Measurements from ENCODE around the gene MRTFB. TPM values are rescaled to one million over a fixed set of nuclear protein-coding genes. Genes with fewer than 3 reads are reported as not detected.

Gene MRTFB
- total RNA-seq, 1 donor, result 11.6 TPM

DNA sequence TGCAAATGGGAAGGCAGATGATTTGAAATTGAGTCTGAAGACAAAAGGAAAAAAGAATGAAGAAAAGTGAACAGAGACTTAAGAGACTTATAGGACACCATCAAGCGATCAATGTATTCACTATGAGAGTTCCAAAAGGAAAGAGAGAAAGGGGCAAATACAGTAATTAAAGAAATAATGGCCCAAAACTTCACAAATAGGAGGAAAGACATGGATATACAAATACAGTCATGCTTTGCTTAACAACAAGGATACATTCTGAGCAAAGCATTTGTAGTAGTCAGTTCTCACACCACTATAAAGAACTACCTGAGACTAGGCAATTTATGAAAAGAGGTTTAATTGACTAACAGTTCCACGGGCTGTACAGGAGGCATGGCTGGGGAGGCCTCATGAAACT, 152.5 kb downstream of the MRTFB start:
- no peak for TF ChIP-seq CTCF (IDR thresholded peaks at IDR 0.05; ENCODE audit: extremely low read depth, low read depth, low read length)
- Histone ChIP-seq H3K4me3 (ENCODE audit: insufficient read depth, low read length) (no peak overlapping the region), H3K4me1 (ENCODE audit: insufficient read depth, low read length) (no peaks in the 10 kb centered on the region), H3K4me2 (ENCODE audit: insufficient read depth, low read length) (no peak overlapping the region), H3K27me3 (ENCODE audit: insufficient read depth, low read length) (no peaks in the 10 kb centered on the region), H3K27ac (ENCODE audit: low read depth, low read length) (no peak overlapping the region), H2AFZ (ENCODE audit: low read length) (no peak overlapping the region), H3K79me2 (ENCODE audit: insufficient read depth, low read length) (no peaks in the 10 kb centered on the region), H3K36me3 (ENCODE audit: insufficient read depth, low read length) (no peaks in the 10 kb centered on the region), H4K20me1 (ENCODE audit: insufficient read depth, low read length) (no peaks in the 10 kb centered on the region), H3K9me3 (ENCODE audit: low read depth, low read length) (no peaks in the 10 kb centered on the region)
- DNase-seq (ENCODE audit: insufficient read length, low spot score, missing footprints), result no peak

GRCh38 chr16:14225457-14225856, 154.3 kb downstream of the MRTFB start:
- no peak overlapping the region for H3K27ac ChIP-seq (ENCODE audit: low read depth, low read length)
- H3K4me1 ChIP-seq (ENCODE audit: insufficient read depth, low read length), result no peaks in the 10 kb centered on the region
- H2AFZ ChIP-seq (ENCODE audit: low read length), result no peak overlapping the region
- no peak for TF ChIP-seq CTCF (IDR thresholded peaks at IDR 0.05; ENCODE audit: extremely low read depth, low read depth, low read length)
- H3K79me2 ChIP-seq (ENCODE audit: insufficient read depth, low read length), result no peaks in the 10 kb centered on the region
- H3K4me3 ChIP-seq (ENCODE audit: insufficient read depth, low read length), result no peak overlapping the region
- no peaks in the 10 kb centered on the region for H3K9me3 ChIP-seq (ENCODE audit: low read depth, low read length)
- H3K36me3 ChIP-seq (ENCODE audit: insufficient read depth, low read length), result no peaks in the 10 kb centered on the region
- no peak overlapping the region for H3K4me2 ChIP-seq (ENCODE audit: insufficient read depth, low read length)
- DNase-seq (ENCODE audit: insufficient read length, low spot score, missing footprints), result no peak
- H4K20me1 ChIP-seq (ENCODE audit: insufficient read depth, low read length), result no peaks in the 10 kb centered on the region
- H3K27me3 ChIP-seq (ENCODE audit: insufficient read depth, low read length), result no peaks in the 10 kb centered on the region

GRCh38 chr16:14232106-14232864, 161.2 kb downstream of the MRTFB start:
- Histone ChIP-seq H3K4me1 (ENCODE audit: insufficient read depth, low read length) (peaks cover 12% of the 10 kb centered on the region), H3K4me2 (ENCODE audit: insufficient read depth, low read length) (peak overlapping the region; percentile 33), H3K4me3 (ENCODE audit: insufficient read depth, low read length) (no peak overlapping the region), H3K27me3 (ENCODE audit: insufficient read depth, low read length) (no peaks in the 10 kb centered on the region), H3K27ac (ENCODE audit: low read depth, low read length) (no peak overlapping the region), H2AFZ (ENCODE audit: low read length) (no peak overlapping the region), H3K79me2 (ENCODE audit: insufficient read depth, low read length) (no peaks in the 10 kb centered on the region), H3K9me3 (ENCODE audit: low read depth, low read length) (no peaks in the 10 kb centered on the region), H4K20me1 (ENCODE audit: insufficient read depth, low read length) (no peaks in the 10 kb centered on the region), H3K36me3 (ENCODE audit: insufficient read depth, low read length) (peaks cover 9% of the 10 kb centered on the region)
- no peak for DNase-seq (ENCODE audit: insufficient read length, low spot score, missing footprints)
- TF ChIP-seq CTCF (IDR thresholded peaks at IDR 0.05; ENCODE audit: extremely low read depth, low read depth, low read length), result no peak

DNA sequence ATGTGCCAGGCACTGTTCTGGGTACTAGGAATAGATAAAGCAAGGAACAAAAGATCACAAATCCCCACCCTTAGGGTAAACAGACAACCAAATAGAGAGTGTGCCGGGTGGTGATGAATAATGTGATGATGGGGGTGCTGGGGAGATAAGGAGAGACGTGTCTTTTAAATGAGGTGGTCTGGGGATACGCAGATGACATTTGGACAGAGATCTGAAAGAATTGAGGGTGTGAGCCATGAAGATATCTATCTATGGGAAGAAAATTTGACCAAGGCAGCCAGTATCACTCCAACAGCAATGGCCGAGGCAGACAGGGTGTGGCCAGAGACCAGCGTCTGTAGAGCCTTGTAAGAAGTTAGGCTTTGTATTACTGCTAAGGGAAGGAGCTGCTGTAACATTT, 165.3 kb downstream of the MRTFB start:
- H3K4me3 ChIP-seq (ENCODE audit: insufficient read depth, low read length), result no peak overlapping the region
- H3K79me2 ChIP-seq (ENCODE audit: insufficient read depth, low read length), result no peaks in the 10 kb centered on the region
- DNase-seq (ENCODE audit: insufficient read length, low spot score, missing footprints), result no peak
- H3K27me3 ChIP-seq (ENCODE audit: insufficient read depth, low read length), result no peaks in the 10 kb centered on the region
- peaks cover 12% of the 10 kb centered on the region for H3K4me1 ChIP-seq (ENCODE audit: insufficient read depth, low read length)
- H4K20me1 ChIP-seq (ENCODE audit: insufficient read depth, low read length), result no peaks in the 10 kb centered on the region
- peaks cover 27% of the 10 kb centered on the region for H3K36me3 ChIP-seq (ENCODE audit: insufficient read depth, low read length)
- no peak overlapping the region for H2AFZ ChIP-seq (ENCODE audit: low read length)
- no peak for TF ChIP-seq CTCF (IDR thresholded peaks at IDR 0.05; ENCODE audit: extremely low read depth, low read depth, low read length)
- H3K9me3 ChIP-seq (ENCODE audit: low read depth, low read length), result no peaks in the 10 kb centered on the region
- H3K27ac ChIP-seq (ENCODE audit: low read depth, low read length), result no peak overlapping the region
- no peak overlapping the region for H3K4me2 ChIP-seq (ENCODE audit: insufficient read depth, low read length)

Data from osteoblast (primary cell).